Effector CD8-positive, alpha-beta T cell (primary cell): ENCODE measurements around the gene SUMF2.
"Not testable (repeated sequence)": the region's sequence is repeated elsewhere in the genome, so short reads cannot be mapped to it uniquely, and the experiment has no call there.

ENCODE experiments used
- DNase-seq: peaks from one replicate; lab custom pipeline; 2025; lab: John Stamatoyannopoulos, UW
- total RNA-seq, 4 experiments: gene quantifications; one replicate each; lab custom pipeline; 2026; lab: John Stamatoyannopoulos, UW

Gene SUMF2
- 106 to 115 (median 112) reads per million in 4 experiments for total RNA-seq

DNA sequence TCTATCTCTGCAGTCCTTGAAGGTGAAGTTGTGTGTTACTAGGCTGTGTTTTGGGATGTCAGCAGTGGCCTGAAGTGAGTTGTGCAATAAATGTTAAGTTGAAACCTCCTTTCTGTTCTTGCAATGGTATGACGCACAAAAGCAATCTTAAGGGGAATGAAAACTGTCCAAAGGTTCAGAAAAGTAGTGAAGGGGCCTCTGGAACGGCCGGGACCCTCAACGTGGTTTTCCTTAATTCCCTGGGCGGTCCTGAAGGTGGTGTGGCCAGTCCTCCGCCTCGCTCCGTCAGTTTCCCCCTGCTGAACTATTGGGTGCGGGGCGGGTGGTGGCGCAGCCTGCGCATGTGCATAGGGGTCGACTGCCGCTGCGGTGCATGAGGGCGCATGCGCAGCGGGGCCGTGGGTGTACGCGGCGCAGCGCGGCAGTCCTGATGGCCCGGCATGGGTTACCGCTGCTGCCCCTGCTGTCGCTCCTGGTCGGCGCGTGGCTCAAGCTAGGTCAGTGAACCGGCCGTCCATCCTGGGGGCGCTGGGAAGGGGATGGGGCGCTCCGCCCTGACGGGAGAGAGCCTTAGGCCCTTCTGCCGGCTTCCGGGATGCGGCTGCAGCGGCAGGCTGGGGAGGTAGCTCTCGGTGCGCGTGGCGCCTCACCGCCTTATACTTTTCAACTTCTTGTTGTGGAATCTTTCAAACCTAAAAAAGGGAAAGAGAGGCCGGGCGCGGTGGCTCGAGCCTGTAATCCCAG, at the start of gene SUMF2:
SUMF2 (plus strand) TSS at position 405 of the 744 bp plus-strand sequence; CDS start at position 431, 26 bp downstream.
- DNase-seq: peak; percentile 87

DNA sequence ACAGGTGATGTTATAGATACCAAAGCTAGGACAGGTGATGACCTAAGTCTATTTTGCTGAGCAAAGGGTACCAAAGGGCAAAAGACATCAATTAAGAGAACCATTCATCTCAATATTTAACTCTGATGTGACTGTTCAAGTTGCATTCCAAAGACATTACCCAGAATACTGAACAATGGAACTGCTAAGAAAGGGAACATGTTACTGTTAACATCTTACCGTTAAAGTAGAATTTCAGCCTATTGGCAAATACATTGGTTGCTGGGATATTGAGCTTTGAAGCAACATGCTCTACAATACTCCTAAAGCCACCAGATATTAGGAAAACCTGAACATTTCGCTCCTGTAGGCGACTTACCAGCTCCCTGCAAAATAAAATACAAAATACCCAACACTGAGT, 47.1 kb upstream of the SUMF2 start:
- not testable (repeated sequence) for DNase-seq

DNA sequence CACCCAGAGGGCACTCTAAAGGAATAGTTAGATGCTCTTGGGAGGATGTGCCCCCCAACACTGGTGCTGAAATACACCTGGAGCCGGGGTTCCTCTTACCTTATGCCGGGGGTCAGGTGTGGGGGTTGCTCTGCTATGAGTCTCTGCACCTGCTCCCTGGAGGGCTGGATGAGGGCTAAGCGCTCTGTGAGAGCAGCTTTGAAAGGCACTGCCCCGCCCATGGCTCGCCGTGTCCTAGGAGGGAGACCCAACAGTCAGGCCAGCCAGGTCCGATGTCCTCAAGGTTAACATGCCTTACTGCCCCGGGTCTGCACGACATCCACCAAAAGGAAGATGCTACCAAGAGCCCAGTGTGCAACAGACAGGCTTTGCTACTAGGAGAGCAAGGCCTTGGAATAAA, 44.6 kb upstream of the SUMF2 start:
- no peak for DNase-seq

DNA sequence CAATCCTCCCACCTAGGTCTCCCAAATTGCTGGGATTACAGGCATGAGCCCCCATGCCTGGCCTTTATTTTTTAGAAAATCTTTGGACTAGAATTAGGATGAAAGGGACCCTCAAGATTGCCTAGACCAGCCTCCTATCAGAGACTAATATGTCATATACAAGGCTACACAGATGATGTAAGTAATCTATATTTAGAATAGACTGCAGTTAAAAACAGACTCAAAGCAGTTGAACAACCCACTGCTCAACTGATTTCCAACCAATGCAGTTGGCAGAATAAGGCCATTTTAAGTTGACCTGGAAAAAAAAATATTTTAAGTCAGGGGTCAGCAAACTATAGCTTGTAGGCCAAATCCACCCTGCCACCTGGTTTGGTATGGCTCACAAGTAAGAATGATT, 40.6 kb upstream of the SUMF2 start:
- DNase-seq: no peak

DNA sequence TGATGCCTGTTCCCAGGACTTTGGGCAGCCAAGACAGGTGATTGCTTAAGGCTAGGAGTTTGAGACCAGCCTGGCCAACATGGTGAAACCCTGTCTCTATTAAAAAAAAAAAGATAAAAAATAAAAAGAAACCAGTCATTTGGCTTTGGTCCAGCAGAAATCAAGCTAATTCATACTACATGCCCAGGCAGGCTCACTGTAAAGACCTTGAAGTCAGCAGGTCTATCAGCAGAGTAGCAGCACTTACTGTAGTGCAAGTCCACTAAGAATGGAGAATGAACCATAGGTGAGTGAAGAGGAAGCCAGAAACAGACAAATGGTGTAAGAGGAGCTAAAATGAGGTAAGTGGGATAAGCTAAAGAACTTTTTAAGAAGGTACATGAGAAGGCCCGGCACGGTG, 37.5 kb upstream of the SUMF2 start:
- no peak for DNase-seq

DNA sequence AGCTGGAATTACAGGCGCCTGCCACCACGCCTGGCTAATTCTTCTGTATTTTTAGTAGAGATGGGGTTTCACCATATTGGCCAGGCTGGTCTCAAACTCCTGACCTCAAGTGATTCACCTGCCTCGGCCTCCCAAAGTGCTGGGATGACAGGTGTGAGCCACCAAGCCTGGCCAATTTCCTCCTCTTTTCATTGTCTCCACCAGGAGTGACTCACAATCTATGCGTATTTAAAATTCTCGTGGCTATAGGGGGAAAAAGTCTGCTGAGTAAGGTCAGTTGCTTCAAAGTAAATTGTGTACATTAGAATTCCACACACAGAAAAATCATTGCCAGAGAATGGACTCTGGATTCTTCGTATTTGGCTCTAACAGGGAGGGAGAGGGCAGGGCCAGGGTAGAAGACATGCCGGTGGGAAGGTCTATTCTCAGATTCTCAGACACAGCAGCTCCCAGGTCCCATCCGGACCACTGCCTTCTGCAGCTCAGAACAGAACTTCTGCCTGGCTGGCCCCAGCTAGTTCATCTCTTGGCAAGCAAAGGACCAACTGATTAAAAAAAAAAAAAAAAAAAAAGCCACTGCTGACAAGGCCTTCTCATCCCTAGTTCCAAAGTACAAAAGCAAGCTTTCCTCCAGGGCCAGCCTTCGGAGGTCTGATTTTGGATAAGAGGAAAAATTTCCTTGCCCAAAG, 35.0 kb upstream of the SUMF2 start:
- no peak for DNase-seq

DNA sequence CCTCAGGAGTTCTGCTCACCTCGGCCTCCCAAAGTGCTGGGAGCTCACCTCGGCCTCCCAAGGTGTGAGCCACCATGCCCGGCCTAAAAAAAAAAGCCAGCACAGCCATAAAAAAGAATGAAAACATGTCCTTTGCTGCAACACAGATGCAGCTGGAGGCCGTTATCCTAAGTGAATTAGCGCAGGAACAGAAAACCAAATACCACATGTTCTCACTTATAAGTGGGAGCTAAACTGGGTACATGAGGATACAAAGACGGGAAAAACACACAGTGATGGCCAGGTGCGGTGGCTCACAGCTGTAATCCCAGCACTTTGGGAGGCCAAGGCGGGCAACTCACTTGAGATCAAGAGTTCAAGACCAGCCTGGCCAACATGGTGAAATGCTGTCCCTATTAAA, 33.7 kb upstream of the SUMF2 start:
- DNase-seq: no peak

DNA sequence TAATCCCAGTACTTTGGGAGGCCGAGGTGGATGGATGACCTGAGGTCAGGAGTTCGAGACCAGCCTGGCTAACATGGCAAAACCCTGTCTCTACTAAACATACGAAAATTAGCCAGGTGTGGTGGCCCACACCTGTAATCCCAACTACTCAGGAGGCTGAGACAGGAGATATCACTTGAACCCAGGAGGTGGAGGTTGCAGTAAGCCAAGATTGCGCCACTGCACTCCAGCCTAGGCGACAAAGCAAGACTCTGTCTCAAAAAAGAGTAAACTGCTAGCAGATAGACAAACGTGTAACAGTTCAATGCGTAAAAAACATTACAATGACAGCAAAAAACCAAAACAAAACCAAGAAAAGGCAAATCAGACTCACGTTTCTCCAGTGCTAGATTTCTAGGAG, 32.5 kb upstream of the SUMF2 start:
- DNase-seq: not testable (repeated sequence)

DNA sequence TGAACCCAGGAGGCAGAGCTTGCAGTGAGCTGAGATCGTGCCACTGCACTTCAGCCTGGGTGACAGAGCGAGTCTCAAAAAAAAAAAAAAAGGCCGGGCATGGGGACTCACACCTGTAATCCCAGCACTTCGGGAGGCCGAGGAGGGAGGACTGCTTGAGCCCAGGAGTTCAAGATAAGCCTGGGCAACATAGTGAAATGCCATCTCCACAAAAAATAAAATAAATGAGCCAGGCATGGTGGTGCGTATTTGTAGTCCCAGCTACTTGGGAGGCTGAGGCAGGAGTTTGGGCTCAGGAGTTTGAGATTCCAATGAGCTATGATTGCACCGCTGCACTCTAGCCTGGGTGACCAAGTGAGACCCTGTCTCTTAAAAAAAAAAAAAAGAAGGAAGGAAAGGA, 31.5 kb upstream of the SUMF2 start:
- not testable (repeated sequence) for DNase-seq

DNA sequence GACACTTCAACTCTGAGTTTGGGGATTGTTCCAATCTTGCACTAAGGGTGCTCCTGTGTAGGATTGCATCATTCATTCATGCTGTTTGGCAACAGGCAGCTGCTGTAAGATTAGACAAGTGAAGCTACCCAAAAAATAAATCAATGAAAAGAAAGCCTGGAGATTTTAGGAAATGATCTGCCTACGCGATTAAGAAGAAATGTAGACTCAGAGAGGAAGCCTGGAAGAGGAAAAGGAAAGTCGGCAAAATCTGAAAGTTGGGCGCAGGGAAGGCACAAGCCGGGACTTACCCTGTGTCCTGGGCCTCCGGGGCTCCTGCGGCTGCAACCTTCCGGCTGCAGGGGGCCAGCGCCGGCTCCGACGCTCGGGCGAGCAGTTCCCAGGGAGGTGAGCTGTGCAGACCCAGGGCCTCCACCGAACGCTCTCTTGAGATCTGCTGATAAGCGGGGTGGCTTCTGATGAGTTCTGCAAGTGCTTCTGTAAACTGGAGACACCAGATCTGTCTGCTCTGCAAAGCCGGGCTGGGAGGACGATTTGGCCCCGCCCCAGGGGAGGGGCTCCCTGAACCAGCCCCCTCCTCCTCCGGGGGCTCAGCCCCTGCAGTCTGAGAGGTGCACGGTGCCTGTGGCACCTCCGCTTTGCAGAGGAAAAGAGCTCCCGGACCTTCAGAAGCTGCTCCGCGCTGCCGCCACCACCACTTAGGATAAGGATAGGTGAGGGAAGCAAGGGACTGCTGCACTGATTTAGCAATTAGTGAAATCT, 30.2 kb upstream of the SUMF2 start:
- peak; percentile 65 for DNase-seq

DNA sequence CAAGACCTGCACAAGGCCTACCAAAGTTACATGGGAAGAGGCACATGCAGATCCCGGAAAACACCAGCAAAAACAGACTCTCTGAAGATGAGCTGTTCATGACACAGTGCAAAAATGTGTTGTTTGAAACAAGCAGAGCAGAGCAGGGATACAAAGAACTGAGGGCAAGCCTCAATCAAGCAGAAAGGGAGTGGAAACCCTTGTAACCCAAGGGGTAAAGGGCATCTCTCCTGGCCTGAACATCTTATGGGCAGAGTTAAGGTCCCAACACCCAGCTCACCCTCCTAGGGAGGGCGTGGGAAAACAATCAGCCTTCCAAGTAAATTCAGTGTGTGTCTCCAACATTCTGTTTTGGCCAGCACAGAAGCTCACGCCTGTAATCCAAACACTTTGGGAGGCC, 23.4 kb upstream of the SUMF2 start:
- no peak for DNase-seq

DNA sequence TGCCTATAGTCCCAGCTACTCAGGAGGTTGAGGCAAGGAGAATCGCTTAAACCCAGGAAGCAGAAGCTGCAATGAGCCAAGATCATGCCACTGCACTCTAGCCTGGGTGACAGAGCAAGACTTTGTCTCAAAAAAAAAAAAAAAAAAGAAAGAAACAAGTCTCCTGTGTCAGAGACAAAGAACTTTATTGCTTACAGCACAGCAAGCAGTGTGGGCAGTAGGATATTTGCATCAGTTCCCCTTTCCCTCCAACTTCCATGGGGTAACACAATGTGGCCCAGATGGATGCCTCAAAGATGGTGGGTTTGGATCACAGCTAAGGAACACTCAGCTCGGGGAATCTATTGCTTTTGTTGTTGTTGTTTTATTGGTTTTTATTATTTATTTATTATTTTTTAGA, 18.3 kb upstream of the SUMF2 start:
- not testable (repeated sequence) for DNase-seq

DNA sequence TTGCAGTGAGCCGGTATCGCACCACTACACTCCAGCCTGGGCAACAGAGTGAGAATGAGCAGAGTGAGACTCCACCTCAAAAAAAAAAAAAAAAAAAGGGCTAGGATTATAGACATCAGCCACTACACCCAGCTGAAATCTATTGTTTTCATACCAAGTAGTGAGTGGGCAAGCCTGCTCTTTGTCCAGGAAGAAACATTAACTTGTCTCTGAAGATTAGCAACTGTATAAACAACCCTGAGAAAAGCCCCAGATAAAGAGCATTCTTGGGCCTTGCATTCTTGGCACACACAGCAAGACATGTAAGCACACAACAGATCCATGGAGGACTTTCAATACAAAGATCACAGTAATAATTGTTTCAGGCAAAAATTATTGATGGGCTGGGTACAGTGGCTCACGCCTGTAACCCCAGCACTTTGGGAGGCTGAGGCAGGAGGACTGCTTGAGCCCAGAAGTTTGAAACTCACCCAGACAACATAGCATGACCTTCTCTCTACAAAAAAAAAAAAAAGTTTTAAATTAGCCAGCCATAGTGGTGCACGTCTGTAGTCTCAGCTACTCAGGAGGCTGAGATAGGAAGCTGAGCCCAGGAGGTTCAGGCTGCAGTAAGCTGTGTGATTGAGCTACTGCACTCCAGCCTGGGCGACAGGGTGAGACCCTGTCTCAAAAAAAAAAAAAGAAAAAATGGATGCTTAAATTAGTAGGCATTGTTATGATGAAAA, 17.2 kb upstream of the SUMF2 start:
- no peak for DNase-seq

DNA sequence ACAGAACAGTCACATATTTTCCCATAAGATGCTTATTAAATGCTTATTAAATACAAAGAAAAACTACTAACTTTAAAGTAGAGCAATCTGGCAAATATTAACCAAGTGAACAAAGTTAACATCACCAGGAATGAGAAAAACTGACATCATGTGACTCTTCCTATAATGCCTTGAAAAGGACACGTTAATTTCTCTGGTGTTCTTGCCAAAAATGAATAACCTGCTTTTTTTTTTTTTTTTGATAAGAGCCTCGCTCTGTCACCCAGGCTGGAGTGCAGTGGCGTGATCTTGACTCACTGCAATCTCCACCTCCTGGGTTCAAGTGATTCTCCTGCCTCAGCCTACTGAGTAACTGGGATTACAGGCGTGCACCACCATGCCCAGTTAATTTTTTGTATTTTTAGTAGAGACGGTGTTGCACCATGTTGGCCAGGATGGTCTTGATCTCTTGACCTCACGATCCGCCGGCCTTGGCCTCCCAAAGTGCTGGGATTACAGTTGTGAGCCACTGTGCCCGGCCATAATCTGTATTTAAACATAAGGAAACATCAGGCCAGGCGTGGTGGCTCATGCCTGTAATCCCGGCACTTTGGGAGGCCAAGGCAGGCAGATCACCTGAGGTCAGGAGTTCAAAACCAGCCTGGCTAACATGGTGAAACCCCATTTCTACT, 16.5 kb upstream of the SUMF2 start:
- not testable (repeated sequence) for DNase-seq

DNA sequence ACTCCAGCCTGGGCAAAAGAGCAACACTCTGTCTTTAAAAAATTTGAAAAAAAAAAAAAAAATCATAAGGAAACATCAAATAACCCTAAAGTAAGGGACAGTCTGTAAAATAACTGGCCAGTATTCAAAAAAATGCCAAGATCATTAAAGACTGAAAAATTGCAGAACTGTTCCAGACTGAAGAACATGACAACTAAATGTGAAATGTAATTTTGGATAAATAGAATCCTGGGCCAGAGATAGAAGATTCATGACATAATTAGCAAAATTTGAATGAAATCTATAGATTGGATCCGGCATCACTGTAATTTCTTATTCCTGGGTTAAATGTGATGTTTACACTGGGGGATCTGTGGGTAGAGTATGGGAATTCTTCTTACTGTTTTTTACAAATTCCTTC, 15.8 kb upstream of the SUMF2 start:
- no peak for DNase-seq

DNA sequence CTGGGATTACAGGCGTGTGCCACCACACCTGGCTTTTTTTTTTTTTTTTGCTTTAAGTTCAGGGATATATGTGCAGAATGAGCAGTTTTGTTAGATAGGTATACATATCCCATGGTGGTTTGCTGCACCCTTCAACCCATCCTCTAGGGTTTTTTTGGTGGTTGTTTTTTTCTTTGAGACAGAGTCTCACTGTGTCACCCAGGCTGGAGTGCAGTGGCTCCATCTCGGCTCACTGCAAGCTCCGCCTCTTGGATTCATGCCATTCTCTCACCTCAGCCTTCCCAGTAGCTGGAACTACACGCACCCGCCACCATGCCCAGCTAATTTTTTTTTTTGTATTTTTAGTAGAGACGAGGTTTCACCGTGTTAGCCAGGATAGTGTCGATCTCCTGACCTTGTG, 15.3 kb upstream of the SUMF2 start:
- DNase-seq: not testable (repeated sequence)

DNA sequence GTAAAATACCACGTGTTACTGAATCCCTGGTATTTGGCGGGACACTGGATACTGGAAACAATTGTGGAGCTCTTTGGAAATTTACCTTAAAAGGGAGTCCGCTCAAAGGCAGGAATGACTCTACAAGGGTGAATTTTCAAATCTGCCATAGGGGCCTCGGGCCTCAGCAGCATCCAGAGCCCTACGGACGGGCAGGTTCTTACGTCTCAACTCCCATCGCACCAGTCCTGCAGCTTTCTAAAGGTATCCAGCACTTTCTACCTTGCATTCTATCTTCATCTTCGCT, 13.1 kb upstream of the SUMF2 start:
- no peak for DNase-seq

DNA sequence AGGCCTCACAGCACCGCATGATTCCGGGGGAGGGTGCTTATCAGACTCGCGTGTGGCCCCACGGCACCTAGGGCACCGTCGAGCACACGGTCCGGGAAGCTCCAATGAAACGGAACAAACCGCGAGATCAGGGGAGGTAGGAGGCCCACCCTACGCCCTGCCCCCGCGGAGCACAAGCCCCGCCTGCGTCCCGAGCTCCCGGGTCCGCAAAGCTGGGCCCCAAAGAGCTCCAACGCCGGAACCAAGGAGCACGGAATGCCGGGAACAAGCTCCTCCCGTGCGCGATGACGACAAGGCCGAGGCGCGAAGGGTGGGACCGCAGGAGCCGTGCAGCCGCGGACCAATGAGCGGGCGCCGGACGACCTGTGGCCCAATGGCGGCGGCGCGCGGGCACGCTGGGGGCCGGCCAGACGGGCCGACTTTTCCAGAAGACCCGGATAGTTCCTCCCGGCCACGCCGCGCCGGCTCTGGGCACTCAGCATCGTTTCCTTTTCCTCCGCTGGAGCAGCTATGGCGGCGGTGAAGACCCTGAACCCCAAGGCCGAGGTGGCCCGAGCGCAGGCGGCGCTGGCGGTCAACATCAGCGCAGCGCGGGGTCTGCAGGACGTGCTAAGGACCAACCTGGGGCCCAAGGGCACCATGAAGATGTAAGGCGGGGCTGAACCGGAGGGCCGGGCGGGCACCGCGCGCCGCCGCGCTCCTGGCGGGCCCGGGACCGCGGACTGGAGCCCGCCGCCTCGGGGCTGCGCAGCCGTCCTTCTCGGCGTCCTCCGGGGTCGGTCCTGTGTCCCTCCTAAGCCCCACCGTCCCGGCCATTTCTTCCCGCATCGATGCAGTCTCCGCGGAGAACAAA, 12.5 kb upstream of the SUMF2 start, which contains the start of the genes CCT6A and PSPH:
CCT6A (plus strand) TSS at position 427 of the 853 bp plus-strand sequence; CDS start at position 511, 84 bp downstream.
PSPH (minus strand) TSS at position 106 of the 853 bp plus-strand sequence. CDS start 30,232 bp downstream, outside the sequence.
- DNase-seq: peak; percentile 87

DNA sequence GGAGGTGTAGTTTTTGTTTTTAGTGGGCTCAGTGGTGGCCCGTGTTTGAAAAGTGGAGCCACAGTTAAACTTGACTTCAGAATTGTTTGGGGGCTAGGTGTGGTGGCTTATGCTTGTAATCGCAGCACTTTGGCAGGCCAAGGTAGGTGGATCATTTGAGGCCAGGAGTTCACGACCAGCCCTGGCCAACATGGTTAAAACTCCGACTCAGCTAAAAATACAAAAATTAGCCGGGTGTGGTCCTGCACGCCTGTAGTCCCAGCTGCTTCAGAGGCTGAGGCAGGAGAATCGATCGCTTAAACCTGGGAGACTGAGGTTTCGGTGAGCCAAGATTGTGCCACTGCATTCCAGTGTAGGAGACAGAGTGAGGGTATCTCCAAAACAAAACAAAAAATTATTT, 10.7 kb upstream of the SUMF2 start:
- no peak for DNase-seq

DNA sequence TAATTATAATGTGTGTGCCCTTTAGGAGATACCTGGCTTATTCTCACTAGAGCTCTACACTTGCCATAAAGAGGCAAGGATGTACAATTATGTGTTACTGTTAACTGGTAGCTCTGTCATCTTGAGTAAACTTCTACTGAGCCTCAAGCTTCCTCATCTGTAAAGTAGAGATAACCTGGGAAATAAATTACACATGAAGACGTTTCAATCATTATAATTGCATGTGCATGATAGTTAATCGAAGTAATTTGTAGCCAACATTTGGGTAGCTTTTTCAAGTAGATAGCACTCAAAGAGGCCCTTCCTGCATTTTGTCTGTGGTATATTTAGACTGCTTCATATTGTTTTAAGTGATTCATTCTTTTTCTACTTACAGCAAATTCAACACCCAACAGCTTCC, 10.1 kb upstream of the SUMF2 start:
- DNase-seq: no peak
